ENCODE measurements around the gene ABLIM1.

DNA sequence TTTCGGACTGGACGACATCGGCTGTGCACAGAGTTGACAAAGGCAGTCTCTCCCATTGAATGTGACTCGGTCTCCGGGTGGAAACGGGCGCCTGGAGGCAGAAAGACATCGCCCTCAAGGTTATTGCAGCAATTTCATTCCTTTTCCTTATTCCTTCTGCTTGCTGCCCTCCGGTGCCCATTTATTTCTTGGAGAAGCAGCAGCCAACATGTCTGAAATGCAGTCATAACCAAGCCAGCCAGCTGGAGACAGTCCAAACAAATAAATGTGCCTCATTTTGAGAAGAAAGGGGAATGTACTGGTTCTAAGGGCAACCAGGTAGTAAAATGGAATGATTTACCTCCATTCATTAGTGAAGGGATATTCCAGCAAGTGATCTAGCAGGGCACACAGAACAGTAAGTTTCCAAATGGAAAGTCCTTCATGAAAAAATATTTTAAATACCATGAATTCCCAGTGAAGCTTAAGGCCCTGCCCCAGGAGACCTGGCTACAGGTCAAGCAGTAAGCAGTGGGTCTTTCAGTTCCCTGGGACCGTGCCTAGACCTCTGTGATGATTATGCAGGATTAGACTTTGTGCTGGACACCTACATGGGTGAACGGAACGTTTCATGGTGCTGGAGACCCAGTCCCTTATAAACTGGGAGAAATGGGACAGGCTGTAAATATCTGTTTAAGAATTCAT is 86.6 kb downstream of the ABLIM1 start:
- TF ChIP-seq, protein P1, sequence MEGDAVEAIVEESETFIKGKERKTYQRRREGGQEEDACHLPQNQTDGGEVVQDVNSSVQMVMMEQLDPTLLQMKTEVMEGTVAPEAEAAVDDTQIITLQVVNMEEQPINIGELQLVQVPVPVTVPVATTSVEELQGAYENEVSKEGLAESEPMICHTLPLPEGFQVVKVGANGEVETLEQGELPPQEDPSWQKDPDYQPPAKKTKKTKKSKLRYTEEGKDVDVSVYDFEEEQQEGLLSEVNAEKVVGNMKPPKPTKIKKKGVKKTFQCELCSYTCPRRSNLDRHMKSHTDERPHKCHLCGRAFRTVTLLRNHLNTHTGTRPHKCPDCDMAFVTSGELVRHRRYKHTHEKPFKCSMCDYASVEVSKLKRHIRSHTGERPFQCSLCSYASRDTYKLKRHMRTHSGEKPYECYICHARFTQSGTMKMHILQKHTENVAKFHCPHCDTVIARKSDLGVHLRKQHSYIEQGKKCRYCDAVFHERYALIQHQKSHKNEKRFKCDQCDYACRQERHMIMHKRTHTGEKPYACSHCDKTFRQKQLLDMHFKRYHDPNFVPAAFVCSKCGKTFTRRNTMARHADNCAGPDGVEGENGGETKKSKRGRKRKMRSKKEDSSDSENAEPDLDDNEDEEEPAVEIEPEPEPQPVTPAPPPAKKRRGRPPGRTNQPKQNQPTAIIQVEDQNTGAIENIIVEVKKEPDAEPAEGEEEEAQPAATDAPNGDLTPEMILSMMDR (IDR thresholded peaks at IDR 0.05; ENCODE audit: insufficient read depth, low read depth, low read length) = no peak
- TF ChIP-seq EZH2 (IDR thresholded peaks at IDR 0.05; ENCODE audit: insufficient read depth, low read length) = no peak
